Hepatocyte (in vitro differentiated cells): ENCODE measurements around the gene MEAF6. TPM values are rescaled to one million over a fixed set of nuclear protein-coding genes. Genes with fewer than 3 reads are reported as not detected.

Experiments used
- DNase-seq: peaks from one replicate; pipeline ENCODE4 v3.0.0-alpha.2; 2016; ENCODE audit warnings: low spot score
- H2AFZ ChIP-seq: fragments of 200-600 bp; sonication (generic); 2 replicates; pipeline ENCODE4 v1.6.0; 2016; ENCODE audit warnings: antibody characterized with exemption, mild to moderate bottlenecking
- H3K27ac ChIP-seq: fragments of 200-600 bp; sonication (generic); 2 replicates; pipeline ENCODE4 v1.5.1; 2016; ENCODE audit warnings: mild to moderate bottlenecking
- H3K27me3 ChIP-seq: fragments of 200-600 bp; sonication (generic); 2 replicates; pipeline ENCODE4 v1.6.1; 2016
- H3K36me3 ChIP-seq: fragments of 200-600 bp; sonication (generic); replicated peaks from 2 replicates; pipeline ENCODE4 v1.5.1; 2016; ENCODE audit warnings: low read depth; ENCODE audit not compliant: insufficient read depth
- H3K4me1 ChIP-seq: fragments of 200-600 bp; sonication (generic); 2 replicates; pipeline ENCODE4 v1.5.1; 2016; ENCODE audit warnings: mild to moderate bottlenecking, moderate library complexity; ENCODE audit not compliant: insufficient read depth
- H3K4me2 ChIP-seq: fragments of 200-600 bp; sonication (generic); 2 replicates; pipeline ENCODE4 v1.6.0; 2016
- H3K4me3 ChIP-seq: fragments of 200-600 bp; sonication (generic); 2 replicates; pipeline ENCODE4 v1.5.1; 2016; ENCODE audit warnings: mild to moderate bottlenecking
- H3K79me2 ChIP-seq: fragments of 200-600 bp; sonication (generic); 2 replicates; pipeline ENCODE4 v1.6.0; 2017; ENCODE audit warnings: mild to moderate bottlenecking
- H3K9me2 ChIP-seq: fragments of 200-600 bp; sonication (generic); replicated peaks from 2 replicates; pipeline ENCODE4 v1.6.0; 2017; ENCODE audit warnings: mild to moderate bottlenecking; ENCODE audit not compliant: insufficient read depth
- H3K9me3 ChIP-seq: fragments of 200-600 bp; sonication (generic); 2 replicates; pipeline ENCODE4 v1.5.1; 2016; ENCODE audit warnings: low read depth, mild to moderate bottlenecking
- H4K20me1 ChIP-seq: fragments of 200-600 bp; sonication (generic); 2 replicates; pipeline ENCODE4 v1.6.0; 2016; ENCODE audit warnings: mild to moderate bottlenecking; ENCODE audit not compliant: insufficient read depth, poor library complexity, severe bottlenecking
- EZH2 ChIP-seq: fragments of 200-600 bp; sonication (generic); IDR thresholded peaks from 2 replicates; pipeline ENCODE4 v1.6.1; 2016; ENCODE audit warnings: antibody characterized with exemption, mild to moderate bottlenecking, borderline replicate concordance
- EZH2phosphoT487 ChIP-seq: fragments of 200-600 bp; sonication (generic); IDR thresholded peaks from one replicate; pipeline ENCODE4 v1.6.1; 2018; ENCODE audit warnings: antibody characterized with exemption, mild to moderate bottlenecking, low read depth, moderate library complexity; ENCODE audit not compliant: unreplicated experiment, severe bottlenecking
- WGBS: methylation state at CpG from one replicate; pipeline ENCODE4 v1.1.6; 2016; ENCODE audit warnings: low lambda C conversion rate; ENCODE audit errors: missing lambda C conversion rate; 5-methylcytosine and 5-hydroxymethylcytosine counted together
- polyA plus RNA-seq: library from polyadenylated mRNA; unstranded; fragments of >200 nt; fragmentation: Nextera tagmentation; extraction: Ambion mirVana; gene quantifications from 2 replicates; pipeline ENCODE4 v1.2.1, GENCODE V29; 2016
- total RNA-seq: library from RNA; depleted of rRNA; stranded (reverse); fragments of >200 nt; gene quantifications from 2 replicates; pipeline ENCODE4 v1.2.3, GENCODE V29; 2014
- TF ChIP-seq, protein P1 (sequence below): fragments of 200-600 bp; sonication (generic); IDR thresholded peaks from 2 replicates; pipeline ENCODE4 v1.5.1; 2016; ENCODE audit warnings: antibody characterized with exemption, mild to moderate bottlenecking; ENCODE audit not compliant: poor library complexity

The MEAF6 gene
- total and polyA plus RNA-seq, 2 experiments from 2014 or later: 46.5 to 74.7 TPM

DNA sequence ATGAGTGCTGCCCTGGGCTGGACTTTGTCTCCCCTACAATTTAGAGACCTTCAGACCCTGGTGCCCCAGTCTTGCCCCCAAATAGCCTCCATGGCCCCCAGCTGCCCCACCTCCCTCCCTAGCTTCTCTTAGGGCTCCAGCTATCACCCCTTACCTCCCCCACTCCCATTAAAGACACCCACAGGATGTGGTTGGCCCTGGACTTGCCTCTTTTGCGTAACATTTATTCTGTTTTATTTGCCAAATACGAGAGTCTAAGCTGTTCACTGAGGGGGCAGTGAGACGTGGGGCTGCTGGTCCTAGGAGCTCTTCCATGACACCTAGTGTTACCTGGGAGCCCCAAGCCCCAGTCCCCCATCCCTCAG lies 35.7 kb downstream of the MEAF6 start:
- Histone ChIP-seq H3K9me2 (no peaks in the 10 kb centered on the region), H2AFZ (no peak overlapping the region), H3K4me3 (no peak overlapping the region), H4K20me1 (no peaks in the 10 kb centered on the region), H3K36me3 (no peaks in the 10 kb centered on the region), H3K4me1 (peaks cover 35% of the 10 kb centered on the region), H3K4me2 (peak overlapping the region; percentile 95), H3K9me3 (no peaks in the 10 kb centered on the region), H3K27me3 (no peaks in the 10 kb centered on the region), H3K79me2 (peaks cover 52% of the 10 kb centered on the region), H3K27ac (peak overlapping the region; percentile 99)
- whole genome bisulfite sequencing: 64% methylated on average over 3 of the region's 3 CpGs
- DNase-seq: no peak
- TF ChIP-seq, protein P1, sequence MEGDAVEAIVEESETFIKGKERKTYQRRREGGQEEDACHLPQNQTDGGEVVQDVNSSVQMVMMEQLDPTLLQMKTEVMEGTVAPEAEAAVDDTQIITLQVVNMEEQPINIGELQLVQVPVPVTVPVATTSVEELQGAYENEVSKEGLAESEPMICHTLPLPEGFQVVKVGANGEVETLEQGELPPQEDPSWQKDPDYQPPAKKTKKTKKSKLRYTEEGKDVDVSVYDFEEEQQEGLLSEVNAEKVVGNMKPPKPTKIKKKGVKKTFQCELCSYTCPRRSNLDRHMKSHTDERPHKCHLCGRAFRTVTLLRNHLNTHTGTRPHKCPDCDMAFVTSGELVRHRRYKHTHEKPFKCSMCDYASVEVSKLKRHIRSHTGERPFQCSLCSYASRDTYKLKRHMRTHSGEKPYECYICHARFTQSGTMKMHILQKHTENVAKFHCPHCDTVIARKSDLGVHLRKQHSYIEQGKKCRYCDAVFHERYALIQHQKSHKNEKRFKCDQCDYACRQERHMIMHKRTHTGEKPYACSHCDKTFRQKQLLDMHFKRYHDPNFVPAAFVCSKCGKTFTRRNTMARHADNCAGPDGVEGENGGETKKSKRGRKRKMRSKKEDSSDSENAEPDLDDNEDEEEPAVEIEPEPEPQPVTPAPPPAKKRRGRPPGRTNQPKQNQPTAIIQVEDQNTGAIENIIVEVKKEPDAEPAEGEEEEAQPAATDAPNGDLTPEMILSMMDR: no peak
- TF ChIP-seq EZH2 (no peak), EZH2phosphoT487 (no peak)

DNA sequence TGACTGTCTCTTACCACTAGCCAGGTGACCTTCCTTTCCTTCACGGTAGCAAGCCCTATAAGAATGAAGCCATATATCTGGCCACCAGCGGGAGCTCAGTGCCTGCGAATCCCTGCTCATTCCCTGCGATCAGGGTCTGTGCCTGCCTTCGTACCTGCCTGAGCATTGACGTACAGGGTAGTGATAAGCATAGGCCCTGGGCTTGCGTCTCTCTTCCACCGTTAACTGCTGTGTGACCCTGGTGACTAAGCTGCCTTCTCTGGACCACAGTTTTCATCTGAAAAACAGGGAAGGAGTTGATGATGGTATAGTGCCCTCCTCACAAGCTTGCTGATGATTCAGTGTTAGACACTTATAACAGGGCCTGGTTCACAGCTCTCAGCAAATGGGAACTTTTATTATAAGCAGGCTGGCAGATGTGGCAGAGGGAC lies 36.1 kb downstream of the MEAF6 start:
- Histone ChIP-seq H3K27me3 (no peaks in the 10 kb centered on the region), H3K36me3 (no peaks in the 10 kb centered on the region), H3K79me2 (peaks cover 52% of the 10 kb centered on the region), H2AFZ (no peak overlapping the region), H3K9me2 (no peaks in the 10 kb centered on the region), H3K4me2 (peak overlapping the region; percentile 95), H4K20me1 (no peaks in the 10 kb centered on the region), H3K9me3 (no peaks in the 10 kb centered on the region), H3K4me3 (no peak overlapping the region), H3K4me1 (peaks cover 39% of the 10 kb centered on the region), H3K27ac (peak overlapping the region; percentile 99)
- TF ChIP-seq EZH2 (no peak), EZH2phosphoT487 (no peak)
- TF ChIP-seq, protein P1: no peak
- DNase-seq: peak; percentile 42
- WGBS: 83% methylated on average over 8 of the region's 8 CpGs

DNA sequence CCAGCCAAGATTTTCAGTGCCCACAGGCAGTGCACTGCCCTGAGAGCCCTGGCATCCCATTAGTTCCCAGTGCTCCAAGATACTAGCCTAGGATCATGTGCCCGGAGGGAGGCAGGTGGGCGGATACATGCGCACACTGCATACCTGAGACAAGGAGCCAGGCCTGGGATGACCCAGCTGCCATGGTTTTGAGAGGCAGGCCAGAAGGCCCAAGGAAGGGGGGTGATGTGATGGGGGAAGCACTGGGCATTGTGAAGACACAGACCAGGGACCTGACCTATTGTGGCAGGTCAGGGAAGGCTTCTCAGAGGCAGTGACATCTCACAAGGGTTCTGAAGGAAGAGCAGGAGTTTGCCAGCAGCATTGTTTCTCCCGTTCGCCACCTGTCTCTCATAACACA lies 36.6 kb downstream of the MEAF6 start:
- 84% methylated on average over 5 of the region's 5 CpGs for WGBS
- Histone ChIP-seq H3K9me2 (no peaks in the 10 kb centered on the region), H3K36me3 (no peaks in the 10 kb centered on the region), H3K27me3 (no peaks in the 10 kb centered on the region), H3K4me1 (peaks cover 44% of the 10 kb centered on the region), H4K20me1 (no peaks in the 10 kb centered on the region), H3K4me3 (peak overlapping the region; percentile 4), H3K9me3 (no peaks in the 10 kb centered on the region), H3K4me2 (peak overlapping the region; percentile 95), H2AFZ (no peak overlapping the region), H3K27ac (peak overlapping the region; percentile 99), H3K79me2 (peaks cover 54% of the 10 kb centered on the region)
- TF ChIP-seq EZH2phosphoT487: no peak
- no peak for TF ChIP-seq EZH2
- TF ChIP-seq, protein P1: no peak
- DNase-seq: peak; percentile 22
